ENCODE measurements around the gene USF2.

Gene USF2

DNA sequence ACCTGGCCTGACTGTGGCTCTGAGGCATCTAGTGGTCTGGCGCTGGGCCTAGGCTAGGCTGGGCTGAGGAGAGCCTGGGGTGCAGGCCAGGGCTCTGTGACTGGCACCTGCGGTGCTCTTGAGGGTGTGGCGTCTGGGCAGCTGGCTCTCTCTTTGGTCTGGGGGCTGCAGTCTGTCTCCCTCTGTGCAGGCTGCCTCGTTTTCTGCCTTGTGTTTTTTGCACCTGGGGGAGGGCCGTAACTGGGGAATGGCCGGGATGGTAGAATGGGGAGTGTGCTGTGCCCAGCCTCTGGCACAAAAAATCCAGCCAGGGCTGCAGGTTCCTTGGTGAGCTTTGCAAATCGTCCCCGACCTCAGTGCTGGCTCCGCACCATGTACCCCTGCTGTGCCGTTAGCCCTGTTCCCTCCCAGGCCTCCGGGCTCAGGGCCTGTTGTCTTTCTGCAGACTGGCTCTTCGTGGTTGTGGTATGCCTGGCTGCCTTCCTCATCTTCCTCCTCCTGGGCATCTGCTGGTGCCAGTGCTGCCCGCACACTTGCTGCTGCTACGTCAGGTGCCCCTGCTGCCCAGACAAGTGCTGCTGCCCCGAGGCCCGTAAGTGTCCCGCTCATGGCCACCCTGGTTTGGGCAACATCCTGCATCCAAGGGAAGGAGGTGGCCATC, 6.5 kb upstream of the USF2 start:
- H3K4me3 ChIP-seq (replicated peaks in 1 of 2; ENCODE audit: low read depth in 2 of 2, low read length in 2 of 2), result no peak overlapping the region
- TF ChIP-seq, protein P1, sequence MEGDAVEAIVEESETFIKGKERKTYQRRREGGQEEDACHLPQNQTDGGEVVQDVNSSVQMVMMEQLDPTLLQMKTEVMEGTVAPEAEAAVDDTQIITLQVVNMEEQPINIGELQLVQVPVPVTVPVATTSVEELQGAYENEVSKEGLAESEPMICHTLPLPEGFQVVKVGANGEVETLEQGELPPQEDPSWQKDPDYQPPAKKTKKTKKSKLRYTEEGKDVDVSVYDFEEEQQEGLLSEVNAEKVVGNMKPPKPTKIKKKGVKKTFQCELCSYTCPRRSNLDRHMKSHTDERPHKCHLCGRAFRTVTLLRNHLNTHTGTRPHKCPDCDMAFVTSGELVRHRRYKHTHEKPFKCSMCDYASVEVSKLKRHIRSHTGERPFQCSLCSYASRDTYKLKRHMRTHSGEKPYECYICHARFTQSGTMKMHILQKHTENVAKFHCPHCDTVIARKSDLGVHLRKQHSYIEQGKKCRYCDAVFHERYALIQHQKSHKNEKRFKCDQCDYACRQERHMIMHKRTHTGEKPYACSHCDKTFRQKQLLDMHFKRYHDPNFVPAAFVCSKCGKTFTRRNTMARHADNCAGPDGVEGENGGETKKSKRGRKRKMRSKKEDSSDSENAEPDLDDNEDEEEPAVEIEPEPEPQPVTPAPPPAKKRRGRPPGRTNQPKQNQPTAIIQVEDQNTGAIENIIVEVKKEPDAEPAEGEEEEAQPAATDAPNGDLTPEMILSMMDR (IDR thresholded peaks at IDR 0.05; ENCODE audit: low read depth, low read length), result no peak
- no peak for DNase-seq (ENCODE audit: low read depth in 2 of 2)

DNA sequence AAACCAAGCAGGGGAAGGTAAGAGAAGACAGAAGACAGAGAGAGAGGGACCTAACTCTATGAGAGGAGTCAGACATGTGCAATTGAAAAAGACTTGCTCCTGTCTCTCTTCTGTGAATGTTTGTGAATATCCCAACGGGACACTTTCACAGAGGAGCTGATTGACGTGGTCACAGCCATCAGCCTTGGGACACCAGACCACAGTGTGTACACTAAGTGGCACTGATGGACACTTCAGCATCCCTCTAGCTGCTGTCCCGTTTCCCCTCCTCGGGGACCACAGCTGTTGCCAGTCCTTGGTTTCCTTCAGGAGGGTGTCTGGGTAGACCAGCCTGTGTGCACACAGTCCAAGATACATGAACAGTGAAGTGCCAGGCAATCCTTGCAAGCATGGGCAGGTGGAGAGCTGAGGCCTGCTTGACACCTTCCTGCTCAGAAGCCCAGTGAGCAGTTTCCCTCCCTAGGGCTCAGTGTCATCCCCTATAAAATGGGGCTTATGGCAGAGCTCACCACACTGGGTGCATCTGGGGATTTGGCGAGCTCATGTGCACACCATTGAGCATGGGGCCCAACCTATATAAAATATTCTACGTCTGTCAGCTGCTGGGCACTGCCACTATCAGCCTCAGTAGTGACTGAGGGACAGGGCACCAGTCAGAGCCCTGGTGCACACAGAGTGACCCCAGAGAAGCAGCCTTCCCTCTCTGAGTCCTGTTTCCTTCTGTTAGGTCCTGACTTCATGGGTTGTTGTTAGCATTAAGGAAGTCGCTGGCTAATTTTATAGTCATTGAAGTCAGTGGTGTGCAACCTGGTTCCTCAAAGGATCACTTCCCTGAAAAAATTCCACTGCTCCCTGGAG, 4.3 kb upstream of the USF2 start:
- TF ChIP-seq, protein P1 (IDR thresholded peaks at IDR 0.05; ENCODE audit: low read depth, low read length), result no peak
- DNase-seq (ENCODE audit: low read depth in 2 of 2), result no peak
- no peak overlapping the region for H3K4me3 ChIP-seq (replicated peaks in 1 of 2; ENCODE audit: low read depth in 2 of 2, low read length in 2 of 2)

DNA sequence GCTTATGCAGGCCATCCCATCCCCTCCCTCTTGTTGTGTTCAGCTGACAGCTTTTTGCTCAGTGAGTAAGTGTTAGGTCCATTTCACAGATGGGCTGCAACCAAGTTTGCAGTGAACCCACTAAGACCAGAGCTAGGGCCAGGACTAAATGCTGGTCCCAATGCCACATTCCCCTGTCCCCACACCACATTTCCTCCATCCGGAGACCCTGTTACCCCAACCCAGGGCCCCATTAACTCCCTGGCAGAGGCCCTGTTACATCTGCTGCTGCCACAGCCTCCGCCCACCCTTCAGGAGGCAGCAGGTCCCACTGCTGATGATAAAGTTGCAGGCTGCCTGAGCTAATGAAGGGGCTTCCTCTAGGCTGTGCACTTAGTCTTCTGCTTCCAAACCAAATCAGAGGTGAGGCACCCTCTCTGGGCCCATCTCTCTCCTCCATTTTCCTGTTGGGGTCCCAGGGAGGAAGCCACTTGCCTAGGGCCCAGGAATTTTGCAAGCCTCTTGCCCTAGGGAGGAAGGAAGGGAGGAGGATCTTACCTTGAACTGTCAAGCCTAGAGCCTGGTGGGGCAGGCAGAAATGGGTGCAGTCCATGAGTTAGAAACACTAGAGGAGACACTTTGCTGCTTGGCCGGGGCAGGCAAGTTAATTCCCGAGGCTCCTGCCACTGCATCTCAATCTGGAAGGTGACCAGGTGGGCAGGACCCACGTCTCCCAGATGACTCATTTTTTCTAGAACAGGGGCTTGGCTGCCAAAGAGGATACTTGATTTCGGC, 3.4 kb upstream of the USF2 start:
- H3K4me3 ChIP-seq (replicated peaks in 1 of 2; ENCODE audit: low read depth in 2 of 2, low read length in 2 of 2), result no peak overlapping the region
- no peak for DNase-seq (ENCODE audit: low read depth in 2 of 2)
- TF ChIP-seq, protein P1 (IDR thresholded peaks at IDR 0.05; ENCODE audit: low read depth, low read length), result no peak

DNA sequence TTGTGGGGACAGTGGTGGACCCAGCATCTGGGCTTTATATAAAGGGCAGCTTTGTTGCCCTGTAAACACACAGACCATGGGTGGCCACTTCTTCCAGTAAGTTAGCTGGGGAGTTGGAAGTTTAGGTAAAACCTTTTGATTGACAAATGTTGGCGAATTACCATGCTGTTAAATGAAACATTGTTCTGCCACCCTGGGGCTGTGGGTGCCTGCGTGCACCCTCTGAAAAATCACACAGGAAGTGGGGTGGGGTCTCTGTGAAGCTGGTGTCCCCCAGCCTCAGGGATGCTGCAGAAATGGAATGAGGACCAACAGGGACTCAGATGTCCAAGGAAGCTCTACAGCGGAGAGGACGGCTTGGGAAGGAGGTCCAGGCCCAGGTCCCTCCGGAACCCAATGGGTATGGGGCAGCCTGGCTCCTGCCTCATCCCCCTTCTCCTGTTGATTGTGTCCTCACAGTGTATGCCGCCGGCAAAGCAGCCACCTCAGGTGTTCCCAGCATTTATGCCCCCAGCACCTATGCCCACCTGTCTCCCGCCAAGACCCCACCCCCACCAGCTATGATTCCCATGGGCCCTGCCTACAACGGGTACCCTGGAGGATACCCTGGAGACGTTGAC, 2.8 kb upstream of the USF2 start:
- TF ChIP-seq, protein P1 (IDR thresholded peaks at IDR 0.05; ENCODE audit: low read depth, low read length), result no peak
- no peak overlapping the region for H3K4me3 ChIP-seq (replicated peaks in 1 of 2; ENCODE audit: low read depth in 2 of 2, low read length in 2 of 2)
- no peak for DNase-seq (ENCODE audit: low read depth in 2 of 2)

DNA sequence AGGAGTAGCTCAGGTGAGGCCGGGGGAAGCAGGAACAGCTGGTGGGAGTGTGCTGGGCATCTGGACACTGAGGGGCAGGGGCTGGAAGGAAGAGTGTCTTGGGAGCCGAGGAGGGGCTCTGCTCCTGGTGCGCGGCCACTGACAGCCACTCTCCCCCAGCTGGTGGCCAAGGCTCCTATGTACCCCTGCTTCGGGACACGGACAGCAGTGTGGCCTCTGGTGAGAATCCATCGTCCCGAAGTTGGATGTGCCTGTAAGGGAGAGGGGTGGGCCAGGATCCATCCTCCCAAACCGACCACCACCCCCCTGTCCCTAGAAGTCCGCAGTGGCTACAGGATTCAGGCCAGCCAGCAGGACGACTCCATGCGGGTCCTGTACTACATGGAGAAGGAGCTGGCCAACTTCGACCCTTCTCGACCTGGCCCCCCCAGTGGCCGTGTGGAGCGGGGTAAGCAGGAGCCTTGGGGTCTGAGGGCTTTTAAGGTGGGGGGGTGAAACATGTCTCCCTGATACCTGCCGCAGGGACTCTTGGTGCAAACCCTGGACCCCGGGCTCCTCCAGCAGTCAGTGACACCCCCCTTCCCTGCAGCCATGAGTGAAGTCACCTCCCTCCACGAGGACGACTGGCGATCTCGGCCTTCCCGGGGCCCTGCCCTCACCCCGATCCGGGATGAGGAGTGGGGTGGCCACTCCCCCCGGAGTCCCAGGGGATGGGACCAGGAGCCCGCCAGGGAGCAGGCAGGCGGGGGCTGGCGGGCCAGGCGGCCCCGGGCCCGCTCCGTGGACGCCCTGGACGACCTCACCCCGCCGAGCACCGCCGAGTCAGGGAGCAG, 2.0 kb upstream of the USF2 start:
- TF ChIP-seq, protein P1 (IDR thresholded peaks at IDR 0.05; ENCODE audit: low read depth, low read length), result no peak
- peak overlapping the region; percentile 81 to 83 for H3K4me3 ChIP-seq (replicated peaks in 1 of 2; ENCODE audit: low read depth in 2 of 2, low read length in 2 of 2)
- DNase-seq (ENCODE audit: low read depth in 2 of 2), result no peak
